ENCODE data around the gene MEX3D.

MEX3D gene

GRCh38 chr19:1526979-1527649 is 41.0 kb downstream of the MEX3D start (continued):
- TF ChIP-seq, protein P1, sequence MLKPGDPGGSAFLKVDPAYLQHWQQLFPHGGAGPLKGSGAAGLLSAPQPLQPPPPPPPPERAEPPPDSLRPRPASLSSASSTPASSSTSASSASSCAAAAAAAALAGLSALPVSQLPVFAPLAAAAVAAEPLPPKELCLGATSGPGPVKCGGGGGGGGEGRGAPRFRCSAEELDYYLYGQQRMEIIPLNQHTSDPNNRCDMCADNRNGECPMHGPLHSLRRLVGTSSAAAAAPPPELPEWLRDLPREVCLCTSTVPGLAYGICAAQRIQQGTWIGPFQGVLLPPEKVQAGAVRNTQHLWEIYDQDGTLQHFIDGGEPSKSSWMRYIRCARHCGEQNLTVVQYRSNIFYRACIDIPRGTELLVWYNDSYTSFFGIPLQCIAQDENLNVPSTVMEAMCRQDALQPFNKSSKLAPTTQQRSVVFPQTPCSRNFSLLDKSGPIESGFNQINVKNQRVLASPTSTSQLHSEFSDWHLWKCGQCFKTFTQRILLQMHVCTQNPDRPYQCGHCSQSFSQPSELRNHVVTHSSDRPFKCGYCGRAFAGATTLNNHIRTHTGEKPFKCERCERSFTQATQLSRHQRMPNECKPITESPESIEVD (tag by site-specific recombination; IDR thresholded peaks at IDR 0.05): no peak
- TF ChIP-seq, protein P2, sequence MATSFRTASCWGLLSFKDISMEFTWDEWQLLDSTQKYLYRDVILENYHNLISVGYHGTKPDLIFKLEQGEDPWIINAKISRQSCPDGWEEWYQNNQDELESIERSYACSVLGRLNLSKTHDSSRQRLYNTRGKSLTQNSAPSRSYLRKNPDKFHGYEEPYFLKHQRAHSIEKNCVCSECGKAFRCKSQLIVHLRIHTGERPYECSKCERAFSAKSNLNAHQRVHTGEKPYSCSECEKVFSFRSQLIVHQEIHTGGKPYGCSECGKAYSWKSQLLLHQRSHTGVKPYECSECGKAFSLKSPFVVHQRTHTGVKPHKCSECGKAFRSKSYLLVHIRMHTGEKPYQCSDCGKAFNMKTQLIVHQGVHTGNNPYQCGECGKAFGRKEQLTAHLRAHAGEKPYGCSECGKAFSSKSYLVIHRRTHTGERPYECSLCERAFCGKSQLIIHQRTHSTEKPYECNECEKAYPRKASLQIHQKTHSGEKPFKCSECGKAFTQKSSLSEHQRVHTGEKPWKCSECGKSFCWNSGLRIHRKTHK (tag by site-specific recombination; IDR thresholded peaks at IDR 0.05): no peak
- TF ChIP-seq ZNF350 (tag by site-specific recombination; IDR thresholded peaks at IDR 0.05) (no peak), ZNF19 (tag by site-specific recombination; IDR thresholded peaks at IDR 0.05; ENCODE audit: low read depth) (no peak), ZSCAN16 (tag by site-specific recombination; IDR thresholded peaks at IDR 0.05) (no peak), ZIC2 (tag by site-specific recombination; IDR thresholded peaks at IDR 0.05) (no peak), ZXDB (tag by site-specific recombination; IDR thresholded peaks at IDR 0.05) (no peak), ZNF140 (tag by site-specific recombination; IDR thresholded peaks at IDR 0.05) (no peak), ZNF785 (tag by site-specific recombination; IDR thresholded peaks at IDR 0.05) (no peak), GFI1B (tag by site-specific recombination; IDR thresholded peaks at IDR 0.05) (no peak), PATZ1 (tag by site-specific recombination; IDR thresholded peaks at IDR 0.05) (peak; percentile 21; the same call in 1 of the 2 replicates), ZFP69B (tag by site-specific recombination; IDR thresholded peaks at IDR 0.05) (no peak), EGR2 (tag by site-specific recombination; IDR thresholded peaks at IDR 0.05; ENCODE audit: low read depth) (peak; percentile 86; the same call in 1 of the 2 replicates), ZNF514 (tag by site-specific recombination; IDR thresholded peaks at IDR 0.05) (no peak), ZNF423 (tag by site-specific recombination; IDR thresholded peaks at IDR 0.05) (no peak), ZNF133 (tag by site-specific recombination; IDR thresholded peaks at IDR 0.05) (no peak), HOXD13 (CRISPR knock-in tag; IDR thresholded peaks at IDR 0.05; ENCODE audit: borderline replicate concordance) (no peak), ZNF239 (tag by site-specific recombination; IDR thresholded peaks at IDR 0.05) (no peak), KLF10 (tag by site-specific recombination; IDR thresholded peaks at IDR 0.05) (no peak), BCL11B (tag by site-specific recombination; IDR thresholded peaks at IDR 0.05; ENCODE audit: low read depth) (no peak), SCRT2 (tag by site-specific recombination; IDR thresholded peaks at IDR 0.05) (peak; percentile 95), ZBTB8A (tag by site-specific recombination; IDR thresholded peaks at IDR 0.05) (no peak), ZNF366 (tag by site-specific recombination; conservative IDR thresholded peaks at IDR 0.05) (no peak), ZNF354C (tag by site-specific recombination; IDR thresholded peaks at IDR 0.05; ENCODE audit: borderline replicate concordance, low read depth) (no peak), REST (tag by site-specific recombination; IDR thresholded peaks at IDR 0.05) (no peak), HOXA7 (CRISPR knock-in tag; IDR thresholded peaks at IDR 0.05; ENCODE audit: borderline replicate concordance) (no peak), HOXC10 (CRISPR knock-in tag; IDR thresholded peaks at IDR 0.05) (no peak), GLIS1 (tag by site-specific recombination; IDR thresholded peaks at IDR 0.05) (no peak), FEZF1 (tag by site-specific recombination; IDR thresholded peaks at IDR 0.05) (no peak)
- TF ChIP-seq, protein P3, sequence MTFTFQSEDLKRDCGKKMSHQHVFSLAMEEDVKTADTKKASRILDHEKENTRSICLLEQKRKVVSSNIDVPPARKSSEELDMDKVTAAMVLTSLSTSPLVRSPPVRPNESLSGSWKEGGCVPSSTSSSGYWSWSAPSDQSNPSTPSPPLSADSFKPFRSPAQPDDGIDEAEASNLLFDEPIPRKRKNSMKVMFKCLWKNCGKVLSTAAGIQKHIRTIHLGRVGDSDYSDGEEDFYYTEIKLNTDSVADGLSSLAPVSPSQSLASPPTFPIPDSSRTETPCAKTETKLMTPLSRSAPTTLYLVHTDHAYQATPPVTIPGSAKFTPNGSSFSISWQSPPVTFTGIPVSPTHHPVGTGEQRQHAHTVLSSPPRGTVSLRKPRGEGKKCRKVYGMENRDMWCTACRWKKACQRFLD (tag by site-specific recombination; IDR thresholded peaks at IDR 0.05): no peak
- TF ChIP-seq, protein P4, sequence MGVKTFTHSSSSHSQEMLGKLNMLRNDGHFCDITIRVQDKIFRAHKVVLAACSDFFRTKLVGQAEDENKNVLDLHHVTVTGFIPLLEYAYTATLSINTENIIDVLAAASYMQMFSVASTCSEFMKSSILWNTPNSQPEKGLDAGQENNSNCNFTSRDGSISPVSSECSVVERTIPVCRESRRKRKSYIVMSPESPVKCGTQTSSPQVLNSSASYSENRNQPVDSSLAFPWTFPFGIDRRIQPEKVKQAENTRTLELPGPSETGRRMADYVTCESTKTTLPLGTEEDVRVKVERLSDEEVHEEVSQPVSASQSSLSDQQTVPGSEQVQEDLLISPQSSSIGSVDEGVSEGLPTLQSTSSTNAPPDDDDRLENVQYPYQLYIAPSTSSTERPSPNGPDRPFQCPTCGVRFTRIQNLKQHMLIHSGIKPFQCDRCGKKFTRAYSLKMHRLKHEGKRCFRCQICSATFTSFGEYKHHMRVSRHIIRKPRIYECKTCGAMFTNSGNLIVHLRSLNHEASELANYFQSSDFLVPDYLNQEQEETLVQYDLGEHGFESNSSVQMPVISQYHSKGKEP (tag by site-specific recombination; IDR thresholded peaks at IDR 0.05): no peak
